Stomach (tissue), 9 donors: ENCODE results near the gene AXIN2. TPM values are rescaled to one million over a fixed set of nuclear protein-coding genes. Genes with fewer than 3 reads are reported as not detected.
A peak's percentile ranks its signal among the peaks of the same experiment; 100 is the strongest.

Experiments
- DNase-seq, 2 donors: peaks; one replicate each; pipeline versions ENCODE4 v3.0.0 to v3.0.0-alpha.2; 2013 to 2019
- H3K27ac ChIP-seq, 5 donors: fragments of 200-600 bp in 4 of 5; sonication (generic) in 4 of 5; one replicate each; pipeline ENCODE4 v1.5.1; 2013 to 2019; ENCODE audit warnings: mild to moderate bottlenecking in 1 of 5, moderate library complexity in 1 of 5
- H3K27me3 ChIP-seq, 3 donors: fragments of 200-600 bp; sonication (generic); one replicate each; pipeline ENCODE4 v1.5.1; 2017 to 2019; ENCODE audit warnings: mixed run types in 1 of 3
- H3K36me3 ChIP-seq, 4 donors: fragments of 200-600 bp; sonication (generic); 1 replicate in 3 of 4; 2 replicates in 1 of 4; pipeline ENCODE4 v1.5.1; 2016 to 2019
- H3K4me1 ChIP-seq, 4 donors: fragments of 200-600 bp; sonication (generic); one replicate each; pipeline ENCODE4 v1.5.1; 2016 to 2019
- H3K4me3 ChIP-seq, 4 donors: fragments of 200-600 bp; sonication (generic) in 3 of 4; one replicate each; pipeline ENCODE4 v1.5.1; 2016 to 2019; ENCODE audit warnings: mild to moderate bottlenecking in 1 of 4
- H3K9me3 ChIP-seq, 4 donors: fragments of 200-600 bp; sonication (generic); one replicate each; pipeline ENCODE4 v1.5.1; 2016 to 2019
- CTCF ChIP-seq, 7 experiments: fragments of 450-650 bp in 4 of 7; fragments of 200-600 bp in 3 of 7; sonication (generic) in 3 of 7; IDR thresholded peaks; one replicate each; pipeline ENCODE4 v1.5.1; 2016 to 2019; ENCODE audit warnings: antibody characterized with exemption in 7 of 7, control low read depth in 2 of 7, mild to moderate bottlenecking in 1 of 7
- EP300 ChIP-seq: sonication (generic); formaldehyde crosslinking; IDR thresholded peaks from one replicate; pipeline ENCODE4 v1.6.1; 2017; ENCODE audit warnings: antibody characterized with exemption
- POLR2A ChIP-seq, 4 donors: fragments of 450-650 bp; IDR thresholded peaks; one replicate each; pipeline ENCODE4 v1.6.1; 2016; ENCODE audit warnings: antibody characterized with exemption in 4 of 4, control low read depth in 2 of 4, mild to moderate bottlenecking in 1 of 4, moderate library complexity in 1 of 4
- POLR2AphosphoS5 ChIP-seq, 3 donors: sonication (generic); formaldehyde crosslinking; IDR thresholded peaks; one replicate each; pipeline ENCODE4 v1.6.1; 2016; ENCODE audit warnings: antibody characterized with exemption in 3 of 3
- WGBS, 5 donors: extraction: QIAGEN DNeasy Blood & Tissue Kit in 3 of 5; methylation state at CpG; one replicate each; pipeline versions ENCODE4 v1.1.5 to v1.1.7; 2013 to 2018; 5-methylcytosine and 5-hydroxymethylcytosine counted together
- intact Hi-C: fragments of 100-400 bp; cut with DNase I; formaldehyde crosslinking; loops from one replicate; pipeline ENCODE4 v1.15.1; 2023; ENCODE audit warnings: low total_unique reads
- polyA plus RNA-seq, 3 donors: library from polyadenylated mRNA; stranded (reverse); fragments of 200-250 nt; gene quantifications; one replicate each; pipeline ENCODE4 v1.2.3, GENCODE V29; 2013
- total RNA-seq, 5 donors: library from RNA; depleted of rRNA; stranded (reverse); fragments of >200 nt; gene quantifications; one replicate each; pipeline versions ENCODE4 v1.1.0 to v1.2.3, GENCODE V29; 2014 to 2016
- donor health status: healthy with polysubstance abuse.
- donor health status: Bipolar disorder and iron deficiency.
- donor health status: healthy.

Gene AXIN2
- total and polyA plus RNA-seq, 8 donors, result 2.7 to 46.9 (median 12.0) TPM

DNA sequence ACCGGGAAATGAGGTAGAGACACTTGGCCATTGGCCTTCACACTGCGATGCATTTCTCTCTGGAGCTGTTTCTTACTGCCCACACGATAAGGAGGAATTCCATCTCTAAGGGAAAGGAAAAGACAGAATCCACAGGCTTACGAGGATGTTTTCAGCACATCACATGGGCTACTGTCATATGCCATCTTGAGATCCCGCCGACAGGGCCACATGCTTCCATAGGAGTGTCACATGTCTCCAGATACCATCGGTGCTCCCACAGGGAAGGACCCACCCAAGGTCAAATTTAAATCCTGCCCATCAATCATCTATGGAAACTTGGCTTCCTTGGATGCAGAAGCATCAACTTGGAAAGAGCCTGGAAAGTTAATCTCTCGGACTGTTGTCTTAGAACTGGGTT lies 20.0 kb downstream of the AXIN2 start:
- H3K27ac ChIP-seq, result no peak overlapping the region
- no peaks in the 10 kb centered on the region for H3K9me3 ChIP-seq
- no peak overlapping the region for H3K4me3 ChIP-seq
- peaks cover 18 to 55% (median 25%) of the 10 kb centered on the region in 4 donors for H3K4me1 ChIP-seq
- H3K36me3 ChIP-seq, result peaks cover 14 to 51% (median 48%) of the 10 kb centered on the region in 4 donors
- no peak for TF ChIP-seq POLR2A (IDR thresholded peaks at IDR 0.05)
- 87 to 92% (median 91%) methylated on average over 8 of the region's 8 CpGs for WGBS, 5 donors
- H3K27me3 ChIP-seq, result no peaks in the 10 kb centered on the region
- intact Hi-C loops, result no loop called here
- DNase-seq, result no peak

DNA sequence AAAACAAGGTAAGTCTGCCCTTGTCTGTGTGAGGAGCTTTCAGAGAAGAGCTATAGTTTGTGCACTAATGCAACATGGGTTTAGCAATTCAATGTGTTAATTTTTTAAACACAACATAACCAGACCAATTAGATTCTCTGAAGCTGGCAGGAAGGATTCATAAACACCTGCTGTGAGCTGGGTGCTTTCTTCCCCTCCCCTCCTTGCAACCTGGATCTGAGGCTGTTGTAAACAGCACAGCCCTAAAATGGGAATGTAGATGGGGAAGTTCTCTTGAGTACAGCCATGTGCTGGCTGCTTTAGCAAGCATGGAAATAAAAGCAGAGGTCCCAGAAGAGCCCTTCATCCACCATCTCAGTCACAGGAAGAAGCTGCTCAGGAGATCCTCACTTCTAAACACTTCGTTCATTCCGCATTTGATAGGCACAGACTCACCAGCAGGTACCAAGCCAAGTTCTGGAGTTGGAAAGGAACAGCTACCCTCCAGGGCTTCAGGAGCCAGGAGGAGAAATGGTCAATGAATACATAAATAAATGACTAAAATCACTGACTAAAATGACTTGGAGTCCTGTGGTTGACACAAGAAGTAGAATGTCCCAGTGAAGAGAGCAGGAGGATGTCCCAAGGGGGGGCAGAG lies 21.7 kb downstream of the AXIN2 start:
- intact Hi-C loops, result no loop called here

DNA sequence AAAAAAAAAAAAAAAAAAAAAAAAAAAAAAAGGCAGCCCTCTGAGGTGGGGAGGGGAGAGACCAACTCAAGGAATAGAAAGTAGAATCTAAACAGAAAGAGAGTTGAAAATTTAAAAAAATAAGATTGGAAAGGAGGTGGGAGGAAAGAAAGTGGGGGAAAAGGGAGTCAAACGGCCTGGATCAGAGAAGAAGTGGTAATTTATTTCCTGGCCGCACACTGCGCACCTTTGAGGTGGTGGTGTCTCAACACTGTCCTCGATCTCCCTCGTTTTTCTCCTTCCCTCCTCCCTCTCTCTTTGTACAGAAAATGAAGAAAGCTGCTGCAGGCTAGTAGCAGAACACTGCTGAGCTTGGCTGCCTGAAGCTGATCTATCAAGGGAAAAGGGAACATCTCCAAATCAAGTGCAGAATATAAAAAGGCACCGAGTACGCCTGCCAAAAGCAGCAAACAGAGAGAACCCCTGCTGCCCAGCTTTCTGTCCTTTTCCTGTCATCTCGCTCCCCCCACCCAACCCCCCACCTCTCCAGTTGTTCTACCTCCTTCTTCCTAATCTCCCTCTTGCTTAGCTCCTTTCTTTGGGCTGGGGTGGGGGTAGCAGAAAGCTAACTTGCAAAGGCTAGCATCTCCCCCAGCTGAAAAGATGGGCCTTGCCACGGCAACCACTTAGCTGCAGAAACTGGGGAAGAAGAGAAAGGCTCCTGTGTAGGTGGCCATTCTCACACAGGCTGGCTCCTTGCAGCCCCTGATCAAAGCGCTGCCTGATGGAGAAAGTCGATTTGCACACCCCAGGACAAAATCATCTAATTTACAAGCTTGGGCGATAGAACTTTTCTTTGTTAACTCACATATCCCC lies 22.5 kb downstream of the AXIN2 start:
- Histone ChIP-seq H3K9me3 (no peaks in the 10 kb centered on the region), H3K4me3 (no peak overlapping the region), H3K27me3 (no peaks in the 10 kb centered on the region), H3K36me3 (peaks cover 35 to 72% (median 71%) of the 10 kb centered on the region in 4 donors), H3K27ac (peak overlapping the region in 1 of 5 donors; percentile 7), H3K4me1 (peaks cover 10 to 36% (median 22%) of the 10 kb centered on the region in 4 donors)
- TF ChIP-seq EP300, result no peak
- TF ChIP-seq POLR2A (IDR thresholded peaks at IDR 0.05), result no peak
- TF ChIP-seq POLR2AphosphoS5 (IDR thresholded peaks at IDR 0.05), result no peak
- TF ChIP-seq CTCF (IDR thresholded peaks at IDR 0.05), result no peak
- WGBS, 5 donors, result 72 to 82% (median 80%) methylated on average over 12 of the region's 12 CpGs
- intact Hi-C loops, result no loop called here
- DNase-seq, result no peak

More for the DNA sequence above, 21.7 kb downstream of the AXIN2 start:
- no peaks in the 10 kb centered on the region for H3K27me3 ChIP-seq
- peaks cover 27 to 63% (median 63%) of the 10 kb centered on the region in 4 donors for H3K36me3 ChIP-seq
- no peak overlapping the region for H3K27ac ChIP-seq
- peaks cover 10 to 40% (median 24%) of the 10 kb centered on the region in 4 donors for H3K4me1 ChIP-seq
- no peak overlapping the region for H3K4me3 ChIP-seq
- DNase-seq, result no peak
- TF ChIP-seq EP300 (no peak), CTCF (IDR thresholded peaks at IDR 0.05) (no peak), POLR2A (IDR thresholded peaks at IDR 0.05) (no peak), POLR2AphosphoS5 (IDR thresholded peaks at IDR 0.05) (no peak)
- 77 to 97% (median 90%) methylated on average over 2 of the region's 2 CpGs for WGBS, 5 donors
- no peaks in the 10 kb centered on the region for H3K9me3 ChIP-seq

DNA sequence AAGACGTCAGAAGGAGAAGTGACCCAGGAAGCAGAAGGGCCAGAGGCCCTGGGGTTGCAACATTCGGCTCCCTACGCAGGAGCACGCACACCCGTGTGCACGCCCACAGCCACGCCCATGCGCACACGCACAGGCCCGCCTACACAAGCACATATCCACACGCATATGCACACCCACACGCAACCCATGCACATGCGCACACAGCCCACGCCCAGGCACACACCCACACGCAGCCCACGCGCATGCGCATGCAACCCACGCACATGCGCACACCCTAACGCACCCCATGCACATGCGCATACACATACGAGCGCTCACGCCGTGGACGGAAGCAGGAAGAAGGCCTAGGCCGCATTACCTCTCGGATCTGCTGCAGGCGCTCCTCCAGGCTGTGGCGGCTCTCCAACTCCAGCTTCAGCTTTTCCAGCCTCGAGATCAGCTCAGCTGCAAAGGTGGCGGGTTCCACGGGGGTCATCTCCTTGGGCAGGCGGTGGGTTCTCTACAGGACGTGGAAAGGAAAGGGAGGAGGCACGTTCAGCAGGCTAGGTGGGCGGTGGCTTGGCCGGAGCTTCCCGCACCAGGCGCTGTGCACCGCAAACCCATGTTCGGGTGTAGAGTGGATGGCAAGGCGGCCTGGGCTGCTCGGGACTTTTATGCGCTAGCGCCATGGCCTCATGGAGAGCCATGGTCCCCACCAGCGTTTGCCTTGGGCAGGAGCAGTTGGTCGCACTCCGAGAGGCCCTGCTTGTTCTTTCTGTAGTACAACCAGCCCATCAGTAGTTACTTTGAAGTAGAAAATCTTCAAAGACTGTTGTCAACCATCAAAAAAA lies 23.4 kb downstream of the AXIN2 start:
- H3K36me3 ChIP-seq, result peaks cover 40 to 80% (median 80%) of the 10 kb centered on the region in 4 donors
- peaks cover 2 to 40% (median 21%) of the 10 kb centered on the region in 4 donors for H3K4me1 ChIP-seq
- H3K27ac ChIP-seq, result no peak overlapping the region
- no peak overlapping the region for H3K4me3 ChIP-seq
- H3K9me3 ChIP-seq, result no peaks in the 10 kb centered on the region
- no peak for DNase-seq
- intact Hi-C loops, result no loop called here
- TF ChIP-seq POLR2A (IDR thresholded peaks at IDR 0.05), result no peak
- TF ChIP-seq POLR2AphosphoS5 (IDR thresholded peaks at IDR 0.05), result no peak
- TF ChIP-seq EP300, result no peak
- TF ChIP-seq CTCF (IDR thresholded peaks at IDR 0.05), result no peak
- H3K27me3 ChIP-seq, result no peaks in the 10 kb centered on the region
- 90 to 94% (median 92%) methylated on average over 29 to 50 of the region's 50 CpGs for WGBS, 5 donors
